GM18526 (cell line): ENCODE results near the gene RPP25.

ENCODE experiments used
- POLR2A ChIP-seq: IDR thresholded peaks from 3 replicates; pipeline ENCODE4 v1.6.1; 2011; ENCODE audit not compliant: insufficient read length; ENCODE audit errors: extremely low read depth

The RPP25 gene, protein sequence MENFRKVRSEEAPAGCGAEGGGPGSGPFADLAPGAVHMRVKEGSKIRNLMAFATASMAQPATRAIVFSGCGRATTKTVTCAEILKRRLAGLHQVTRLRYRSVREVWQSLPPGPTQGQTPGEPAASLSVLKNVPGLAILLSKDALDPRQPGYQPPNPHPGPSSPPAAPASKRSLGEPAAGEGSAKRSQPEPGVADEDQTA

DNA sequence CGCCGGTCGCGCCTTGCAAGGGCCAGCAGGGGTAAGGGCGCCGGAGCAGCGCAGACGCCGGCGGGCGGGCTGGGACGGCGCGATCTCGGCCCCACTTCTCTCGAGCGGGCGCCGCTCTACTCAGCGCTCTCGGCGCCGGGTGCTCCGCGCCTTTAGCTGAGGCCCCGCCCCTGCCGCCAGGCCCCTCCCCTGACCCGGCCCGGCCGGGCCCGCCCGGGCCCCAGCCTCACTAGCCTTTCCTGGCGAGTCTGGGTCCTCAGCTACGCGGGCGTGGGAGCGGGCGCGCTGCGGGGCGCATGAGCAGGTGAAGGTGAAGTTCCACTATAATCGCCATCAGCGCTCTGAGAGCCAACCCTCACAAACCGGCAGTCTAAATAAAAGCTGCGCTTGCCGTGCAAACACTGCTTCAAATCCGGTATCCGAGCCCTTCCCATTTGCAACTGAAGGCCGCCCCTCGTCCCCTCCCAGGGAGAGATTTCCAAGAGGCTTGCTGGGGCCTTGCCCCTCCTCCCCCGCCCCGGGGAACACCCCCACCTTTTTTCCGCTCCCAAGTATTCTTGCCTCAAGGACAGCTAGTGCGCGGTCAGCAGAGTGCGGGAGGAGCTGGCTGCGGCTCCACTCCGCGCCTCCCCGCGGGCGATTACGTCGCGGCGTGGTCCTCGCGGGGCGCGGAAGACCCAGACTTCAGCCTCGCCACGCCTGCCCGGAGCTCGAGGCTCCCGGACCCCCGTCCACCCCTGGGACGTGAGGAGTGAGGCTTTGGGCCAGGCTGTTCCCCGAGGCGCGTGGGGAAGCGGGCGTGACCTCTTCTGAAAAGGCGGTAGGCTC, at the start of gene RPP25:
TSS of gene RPP25 (minus strand) at position 125 of the 828 bp plus-strand sequence. CDS start 189 bp downstream, outside the sequence.
- peak; percentile 47 for TF ChIP-seq POLR2A

DNA sequence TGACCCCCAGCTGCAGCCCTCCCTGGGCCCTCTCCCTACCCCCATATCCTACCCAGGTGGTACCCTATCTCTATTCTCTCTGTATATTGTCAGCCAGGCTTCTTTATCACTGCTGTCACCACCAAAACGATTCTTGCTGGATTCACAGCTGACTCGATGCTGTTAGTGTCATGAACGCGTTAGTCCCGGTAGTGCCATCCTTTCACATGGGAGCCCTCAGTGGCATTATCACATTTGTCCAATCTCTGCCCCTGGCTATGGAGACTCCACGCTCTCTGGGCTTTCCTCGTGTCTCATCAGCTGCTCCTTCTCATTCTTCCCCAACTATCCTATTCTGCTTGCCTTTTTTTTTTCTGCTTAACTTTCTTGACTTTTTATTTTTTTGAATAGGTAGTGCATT, 45.8 kb upstream of the RPP25 start:
- TF ChIP-seq POLR2A: no peak

DNA sequence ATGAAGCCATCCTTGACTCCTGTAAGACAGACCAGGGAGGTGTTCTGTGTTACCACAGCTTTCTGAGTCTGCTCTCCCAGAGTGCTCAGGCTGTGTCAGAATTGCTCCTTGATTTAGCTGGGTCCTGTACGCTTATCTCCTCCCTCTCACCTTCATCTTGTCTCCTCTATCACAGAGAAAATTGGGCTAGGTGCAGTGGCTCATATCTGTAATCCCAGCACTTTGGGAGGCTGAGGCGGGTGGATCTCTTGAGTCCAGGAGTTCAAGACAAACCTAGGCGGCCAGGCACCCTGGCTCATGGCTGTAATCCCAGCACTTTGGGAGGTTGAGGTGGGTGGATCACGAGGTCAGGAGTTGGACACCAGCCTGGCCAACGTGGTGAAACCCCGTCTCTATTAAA, 44.7 kb upstream of the RPP25 start:
- no peak for TF ChIP-seq POLR2A

DNA sequence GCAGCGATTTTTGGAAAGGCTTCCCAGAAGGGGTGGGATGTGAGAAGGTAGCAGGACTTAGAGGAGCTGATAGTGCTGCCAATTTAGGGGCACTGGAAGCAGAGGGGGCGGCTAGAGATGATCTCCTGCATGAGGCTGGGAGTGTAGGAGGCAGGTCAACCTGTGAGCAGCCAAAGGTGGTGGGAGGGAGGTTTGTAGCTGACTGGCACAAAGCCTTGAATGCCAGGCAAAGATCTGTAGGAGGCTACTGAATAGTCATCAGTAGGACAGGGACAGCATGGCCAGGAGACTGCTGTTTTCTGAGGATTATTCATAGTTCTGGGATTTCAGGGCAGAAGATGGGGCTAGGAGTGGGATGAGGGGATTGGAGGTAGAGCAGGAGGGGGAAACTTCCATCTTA, 41.0 kb upstream of the RPP25 start:
- TF ChIP-seq POLR2A: no peak

DNA sequence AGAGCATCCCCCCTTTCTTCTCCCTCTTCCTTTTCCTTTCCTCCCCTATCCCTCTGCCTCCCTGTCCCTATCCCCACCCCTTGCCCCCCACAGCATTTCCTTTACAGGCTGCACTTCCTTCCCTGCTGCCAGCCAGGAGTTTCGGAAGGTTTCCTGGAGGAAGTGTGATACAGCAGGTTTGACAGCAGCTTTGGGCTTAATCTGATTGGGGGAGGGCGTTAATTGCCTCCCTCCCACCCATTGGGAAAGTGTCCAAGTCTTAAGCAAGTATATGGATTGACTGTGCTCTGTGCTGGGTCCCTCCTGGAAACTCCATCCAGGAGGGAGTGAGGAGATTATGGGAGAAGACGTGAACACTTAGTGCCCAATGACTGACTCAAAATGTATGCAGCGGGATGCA, 40.6 kb upstream of the RPP25 start:
- no peak for TF ChIP-seq POLR2A

DNA sequence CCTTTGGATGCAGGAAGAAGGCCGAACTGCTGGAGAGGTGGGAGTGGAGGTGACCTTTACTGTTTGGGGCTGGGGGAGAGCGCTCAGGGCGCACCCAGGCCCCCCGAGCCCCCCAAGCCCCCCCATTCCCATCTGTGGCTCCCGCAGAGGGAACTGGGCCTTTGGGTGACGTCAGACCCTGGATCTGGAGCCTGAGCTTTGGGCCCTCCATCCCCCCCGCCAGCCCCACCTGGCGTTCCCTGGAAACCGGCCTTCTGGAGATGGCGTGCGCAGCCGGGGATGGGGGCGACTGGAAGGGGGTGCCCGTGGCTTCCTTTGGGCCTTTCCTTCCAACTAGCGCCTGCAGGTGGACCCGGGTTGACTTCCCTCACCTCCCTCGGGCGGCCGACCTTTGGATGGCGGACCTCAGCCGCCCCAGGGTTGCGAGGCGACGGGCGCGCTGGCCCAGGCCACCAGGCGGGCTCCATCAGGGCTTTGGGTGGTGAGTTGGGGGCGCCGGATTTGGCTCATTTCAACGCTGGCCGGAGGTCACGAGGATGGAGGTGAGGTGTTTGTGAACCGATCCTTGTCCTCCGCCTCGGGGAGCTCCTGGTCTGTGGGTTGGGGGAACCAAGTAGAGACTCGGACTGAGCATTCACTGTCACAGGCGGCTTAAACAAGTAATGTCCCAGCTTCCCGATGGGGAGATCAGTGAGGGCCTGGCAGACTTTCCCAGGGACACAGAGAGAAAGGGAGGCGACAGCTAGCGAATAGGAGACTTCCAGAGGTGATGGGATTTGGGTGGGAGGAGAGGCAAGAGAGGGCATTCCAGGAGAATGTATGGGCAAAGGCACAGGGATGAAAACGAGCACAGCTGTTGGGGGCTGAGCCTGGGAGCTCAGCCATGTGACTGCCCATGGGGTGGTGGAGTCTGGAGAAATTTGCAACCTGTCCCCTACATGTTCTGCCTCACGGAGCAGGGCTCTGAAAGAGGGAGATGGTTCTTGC, 39.5 kb upstream of the RPP25 start:
- TF ChIP-seq POLR2A: no peak

DNA sequence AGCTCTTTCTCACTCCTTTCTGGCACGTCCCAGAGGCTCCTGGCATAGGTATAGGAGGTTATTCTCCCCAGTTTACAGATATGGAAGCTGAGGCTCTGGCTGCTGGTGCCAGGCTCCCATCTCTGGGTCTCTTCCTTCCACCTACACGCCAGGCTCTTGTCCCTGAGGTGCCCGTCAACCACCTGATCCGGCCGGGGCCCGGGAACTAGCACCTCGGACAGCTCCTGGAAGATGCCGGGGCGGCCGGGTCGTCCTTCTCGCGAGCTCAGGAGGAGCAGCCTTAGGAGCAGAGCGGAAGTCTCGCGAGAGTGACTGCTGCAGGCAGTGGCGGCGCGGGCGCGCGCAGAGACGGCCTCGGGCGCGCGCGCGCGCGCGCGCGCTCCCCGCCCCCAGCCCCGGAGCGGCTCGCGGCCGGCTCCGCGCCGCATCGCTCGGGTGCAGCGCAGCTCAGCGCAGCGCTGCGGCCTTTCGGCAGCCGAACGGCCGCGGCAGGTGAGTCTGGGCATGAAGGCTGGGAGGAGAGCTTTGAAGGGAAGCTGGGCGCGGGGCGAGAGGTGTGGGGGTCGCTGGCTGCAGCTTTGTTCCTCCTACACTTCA, 38.7 kb upstream of the RPP25 start, which contains the start of gene SCAMP5:
TSS of gene SCAMP5 (plus strand) at position 382 of the 597 bp plus-strand sequence. CDS start 16,277 bp downstream, outside the sequence.
- TF ChIP-seq POLR2A: no peak

DNA sequence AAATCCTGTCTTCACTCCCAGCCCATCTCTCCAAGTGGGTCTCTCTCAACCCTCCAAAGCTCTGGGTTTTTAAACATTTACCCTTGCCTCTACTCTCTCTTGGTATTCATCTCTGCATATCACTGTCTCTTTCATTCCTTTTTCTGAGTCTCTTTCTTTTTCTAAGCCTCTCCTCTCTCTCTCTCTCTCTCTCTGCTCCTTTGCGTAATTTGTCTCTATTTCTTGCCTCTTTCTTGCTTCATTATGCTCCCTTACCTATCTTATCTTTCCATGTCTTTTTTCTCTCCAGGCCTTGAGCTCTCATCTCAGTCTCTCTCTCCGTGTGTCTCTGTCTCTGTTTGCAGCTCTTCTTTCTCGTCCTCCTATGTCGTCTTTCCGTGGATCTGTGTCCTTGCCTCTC, 38.1 kb upstream of the RPP25 start:
- no peak for TF ChIP-seq POLR2A

DNA sequence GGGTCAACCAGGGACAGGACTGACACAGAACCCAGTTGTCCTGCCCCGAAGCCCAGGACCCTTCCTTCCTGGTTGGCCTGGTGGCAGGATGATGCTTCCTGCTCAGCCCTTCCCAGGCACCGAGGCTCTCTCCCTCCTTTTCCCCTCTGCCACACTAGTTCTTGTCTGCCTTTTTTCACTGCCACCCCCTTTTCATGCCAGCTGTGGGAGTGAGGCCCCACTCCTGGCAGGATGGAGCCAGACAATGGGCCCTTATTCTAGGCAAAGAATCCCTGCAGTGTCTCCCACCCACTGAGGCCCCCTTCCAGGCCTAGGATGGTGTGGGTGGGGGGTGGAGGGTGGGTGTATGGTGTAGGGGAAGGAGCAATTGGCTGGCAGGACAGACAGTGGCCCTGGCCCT, 37.7 kb upstream of the RPP25 start:
- TF ChIP-seq POLR2A: no peak

DNA sequence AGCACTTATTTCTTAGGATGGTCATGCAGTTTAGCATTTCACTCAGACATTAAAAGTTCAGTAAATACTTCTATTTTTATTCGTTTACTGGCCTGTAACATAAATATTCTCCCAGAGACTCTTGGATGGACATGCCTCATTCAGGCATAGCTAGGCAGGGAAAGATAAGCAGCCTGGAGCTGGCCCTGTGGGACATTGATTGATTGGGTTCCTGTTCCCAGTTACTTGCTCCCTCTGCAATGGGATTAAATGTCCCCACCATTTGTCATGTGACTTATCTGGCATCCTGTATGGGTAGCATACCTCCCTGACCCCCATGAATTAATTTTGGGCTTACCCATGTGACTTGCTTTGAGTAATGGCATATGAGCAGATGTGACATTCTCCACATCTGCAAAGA, 36.0 kb upstream of the RPP25 start:
- TF ChIP-seq POLR2A: no peak

DNA sequence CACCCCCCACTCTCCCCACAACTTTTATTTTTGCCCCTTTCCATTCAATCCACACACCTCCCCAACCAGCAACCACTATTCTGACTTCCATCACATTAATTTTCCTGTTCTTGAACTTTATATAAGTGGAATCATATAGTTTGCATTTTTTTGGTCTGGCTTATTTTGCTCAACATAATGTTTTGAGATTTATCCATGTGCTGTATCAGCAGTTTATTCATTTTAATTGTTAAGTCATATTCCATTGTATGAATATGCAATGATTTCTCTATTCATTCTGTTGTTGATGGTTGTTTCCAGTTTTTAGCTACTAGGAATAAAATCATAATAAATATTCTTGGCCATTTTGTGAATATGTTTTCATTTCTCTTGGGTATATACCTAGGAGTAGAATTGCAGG, 33.0 kb upstream of the RPP25 start:
- TF ChIP-seq POLR2A: no peak

DNA sequence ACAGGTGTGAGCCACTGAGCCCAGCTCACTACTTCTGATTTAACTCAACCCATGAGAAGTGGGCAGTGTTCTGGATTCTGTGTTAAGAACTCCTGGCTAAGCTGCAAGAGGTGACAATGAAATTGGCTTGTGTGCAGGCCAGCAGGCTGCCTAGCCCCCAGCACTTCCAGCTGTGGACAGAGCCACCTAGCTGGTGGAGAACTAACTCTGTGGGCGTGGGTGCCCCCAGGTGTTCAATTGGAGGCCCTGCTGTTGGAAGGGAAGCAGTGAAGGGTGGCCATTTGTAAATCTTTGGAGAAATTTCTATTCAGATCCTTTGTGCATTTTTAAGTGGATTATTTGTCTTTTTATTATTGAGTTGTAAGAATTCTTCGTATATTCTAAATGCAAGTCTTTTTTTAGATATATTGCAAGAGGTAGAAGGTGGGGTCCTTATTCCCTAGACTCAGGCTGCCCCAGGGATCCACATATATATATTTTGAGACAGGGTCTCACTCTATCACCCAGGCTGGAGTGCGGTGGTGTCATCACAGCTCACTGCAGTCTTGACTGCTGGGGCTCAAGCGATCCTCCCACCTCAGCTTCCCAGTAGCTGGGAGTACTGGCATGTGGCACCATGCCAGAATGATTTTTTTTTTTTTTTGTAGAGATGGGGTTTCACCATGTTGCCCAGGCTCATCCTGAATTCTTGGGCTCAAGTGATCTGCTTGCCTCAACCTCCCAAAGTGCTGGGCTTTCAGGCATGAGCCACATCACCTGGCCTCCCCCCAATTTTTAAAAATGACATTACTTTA, 31.6 kb upstream of the RPP25 start:
- no peak for TF ChIP-seq POLR2A

DNA sequence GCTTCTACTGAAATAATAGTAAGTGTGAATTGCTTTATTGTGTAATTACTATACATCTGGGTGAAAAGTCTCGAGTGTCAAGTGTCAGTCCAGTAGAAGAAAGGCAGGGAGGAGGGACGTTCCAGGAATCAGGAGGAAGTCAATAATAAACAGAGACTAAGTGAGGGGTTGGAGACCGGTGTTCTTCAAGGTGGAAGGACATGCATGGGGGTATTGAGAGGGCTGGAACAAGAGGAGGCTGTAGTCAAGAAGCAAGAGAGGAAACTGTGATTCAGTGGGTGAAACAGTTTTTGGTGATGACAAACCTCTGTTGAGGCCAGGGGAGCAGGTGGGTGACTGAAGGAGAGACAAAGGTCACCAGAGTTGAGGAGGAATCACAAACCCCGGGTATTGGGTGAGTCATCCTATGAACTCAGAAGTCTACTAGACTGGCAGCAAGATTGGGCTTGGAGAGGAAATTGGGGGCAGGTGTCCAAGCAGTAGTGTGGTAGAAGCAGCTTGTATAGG, 27.2 kb upstream of the RPP25 start:
- TF ChIP-seq POLR2A: no peak

DNA sequence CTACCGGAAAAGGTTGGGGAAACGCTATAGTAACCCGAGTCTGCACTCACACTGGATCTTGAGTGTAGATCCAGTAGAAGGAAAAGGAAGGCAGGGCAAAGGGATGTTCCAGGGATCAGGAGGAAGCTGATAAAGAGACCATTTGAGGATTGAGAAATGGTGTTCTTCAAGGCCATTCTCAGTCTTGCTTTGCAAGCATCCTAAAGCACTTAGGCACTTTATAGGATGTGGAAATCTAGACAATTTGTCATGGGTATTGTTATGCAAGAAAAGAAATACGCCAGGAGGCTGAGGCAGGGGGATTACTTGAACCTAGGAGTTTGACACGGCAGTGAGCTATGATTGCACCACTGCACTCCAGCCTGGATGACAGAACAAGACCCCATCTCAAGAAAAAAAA, 25.6 kb upstream of the RPP25 start:
- no peak for TF ChIP-seq POLR2A

DNA sequence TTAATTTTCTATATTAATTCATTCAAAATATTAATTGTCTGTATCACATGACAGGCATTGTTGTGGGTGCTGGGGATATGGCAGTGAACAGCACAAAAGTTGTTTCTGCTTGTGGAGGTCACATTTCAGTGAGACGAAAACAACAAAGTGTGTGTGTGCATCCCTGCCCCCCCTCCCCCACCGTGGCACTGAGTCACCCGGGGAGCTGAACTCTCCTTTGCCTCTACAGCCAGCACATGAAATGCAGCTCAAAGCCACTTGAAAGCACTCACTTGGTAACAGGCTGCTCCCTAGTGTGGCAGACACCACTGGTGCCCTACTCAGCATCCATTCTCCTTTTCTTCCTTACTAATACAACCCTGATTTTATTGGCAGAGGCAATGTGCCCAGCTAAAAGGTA, 21.9 kb upstream of the RPP25 start:
- TF ChIP-seq POLR2A: no peak

DNA sequence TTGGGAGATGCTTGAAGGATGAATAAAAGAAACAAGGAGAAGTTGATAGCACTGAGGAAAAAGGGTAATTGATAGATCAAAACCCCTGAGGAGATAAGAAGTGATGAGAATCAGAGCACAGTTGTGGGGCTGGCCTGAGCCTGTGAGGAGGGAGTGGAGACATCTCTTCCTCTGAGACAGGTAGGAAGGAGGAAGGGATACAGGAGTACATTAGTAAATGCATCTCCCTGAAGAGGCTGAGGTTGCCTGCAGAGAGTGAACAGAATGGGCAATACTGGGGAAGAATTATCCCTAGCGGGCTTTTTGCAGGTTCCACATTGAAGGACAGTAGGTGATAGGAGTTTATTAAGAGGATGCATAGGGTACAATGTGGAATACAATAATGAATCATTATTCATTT, 21.5 kb upstream of the RPP25 start:
- TF ChIP-seq POLR2A: no peak
